Hepatocyte (in vitro differentiated cells): Measurements from ENCODE around the gene EPHA10. TPM values are rescaled to one million over a fixed set of nuclear protein-coding genes. Genes with fewer than 3 reads are reported as not detected.

Experiments
- DNase-seq: peaks from one replicate; pipeline ENCODE4 v3.0.0-alpha.2; 2016; ENCODE audit warnings: low spot score
- H2AFZ ChIP-seq: fragments of 200-600 bp; sonication (generic); 2 replicates; pipeline ENCODE4 v1.6.0; 2016; ENCODE audit warnings: antibody characterized with exemption, mild to moderate bottlenecking
- H3K27ac ChIP-seq: fragments of 200-600 bp; sonication (generic); 2 replicates; pipeline ENCODE4 v1.5.1; 2016; ENCODE audit warnings: mild to moderate bottlenecking
- H3K27me3 ChIP-seq: fragments of 200-600 bp; sonication (generic); 2 replicates; pipeline ENCODE4 v1.6.1; 2016
- H3K36me3 ChIP-seq: fragments of 200-600 bp; sonication (generic); replicated peaks from 2 replicates; pipeline ENCODE4 v1.5.1; 2016; ENCODE audit warnings: low read depth; ENCODE audit not compliant: insufficient read depth
- H3K4me1 ChIP-seq: fragments of 200-600 bp; sonication (generic); 2 replicates; pipeline ENCODE4 v1.5.1; 2016; ENCODE audit warnings: mild to moderate bottlenecking, moderate library complexity; ENCODE audit not compliant: insufficient read depth
- H3K4me2 ChIP-seq: fragments of 200-600 bp; sonication (generic); 2 replicates; pipeline ENCODE4 v1.6.0; 2016
- H3K4me3 ChIP-seq: fragments of 200-600 bp; sonication (generic); 2 replicates; pipeline ENCODE4 v1.5.1; 2016; ENCODE audit warnings: mild to moderate bottlenecking
- H3K79me2 ChIP-seq: fragments of 200-600 bp; sonication (generic); 2 replicates; pipeline ENCODE4 v1.6.0; 2017; ENCODE audit warnings: mild to moderate bottlenecking
- H3K9me2 ChIP-seq: fragments of 200-600 bp; sonication (generic); replicated peaks from 2 replicates; pipeline ENCODE4 v1.6.0; 2017; ENCODE audit warnings: mild to moderate bottlenecking; ENCODE audit not compliant: insufficient read depth
- H3K9me3 ChIP-seq: fragments of 200-600 bp; sonication (generic); 2 replicates; pipeline ENCODE4 v1.5.1; 2016; ENCODE audit warnings: low read depth, mild to moderate bottlenecking
- H4K20me1 ChIP-seq: fragments of 200-600 bp; sonication (generic); 2 replicates; pipeline ENCODE4 v1.6.0; 2016; ENCODE audit warnings: mild to moderate bottlenecking; ENCODE audit not compliant: insufficient read depth, poor library complexity, severe bottlenecking
- CTCF ChIP-seq: fragments of 200-600 bp; sonication (generic); IDR thresholded peaks from 2 replicates; pipeline ENCODE4 v1.5.1; 2016; ENCODE audit warnings: antibody characterized with exemption, mild to moderate bottlenecking; ENCODE audit not compliant: poor library complexity
- EZH2 ChIP-seq: fragments of 200-600 bp; sonication (generic); IDR thresholded peaks from 2 replicates; pipeline ENCODE4 v1.6.1; 2016; ENCODE audit warnings: antibody characterized with exemption, mild to moderate bottlenecking, borderline replicate concordance
- EZH2phosphoT487 ChIP-seq: fragments of 200-600 bp; sonication (generic); IDR thresholded peaks from one replicate; pipeline ENCODE4 v1.6.1; 2018; ENCODE audit warnings: antibody characterized with exemption, mild to moderate bottlenecking, low read depth, moderate library complexity; ENCODE audit not compliant: unreplicated experiment, severe bottlenecking
- WGBS: methylation state at CpG from one replicate; pipeline ENCODE4 v1.1.6; 2016; ENCODE audit warnings: low lambda C conversion rate; ENCODE audit errors: missing lambda C conversion rate; 5-methylcytosine and 5-hydroxymethylcytosine counted together
- polyA plus RNA-seq: library from polyadenylated mRNA; unstranded; fragments of >200 nt; fragmentation: Nextera tagmentation; extraction: Ambion mirVana; gene quantifications from 2 replicates; pipeline ENCODE4 v1.2.1, GENCODE V29; 2016
- total RNA-seq: library from RNA; depleted of rRNA; stranded (reverse); fragments of >200 nt; gene quantifications from 2 replicates; pipeline ENCODE4 v1.2.3, GENCODE V29; 2014

The EPHA10 gene
- total and polyA plus RNA-seq, 2 experiments from 2014 or later = 1.3 to 1.5 TPM

- no peaks in the 10 kb centered on the region for H3K9me3 ChIP-seq
- H3K4me1 ChIP-seq = peaks cover 15% of the 10 kb centered on the region
- H3K4me3 ChIP-seq = no peak overlapping the region
- peaks cover 27% of the 10 kb centered on the region for H3K79me2 ChIP-seq
- peaks cover 12% of the 10 kb centered on the region for H4K20me1 ChIP-seq
- no peak overlapping the region for H3K4me2 ChIP-seq
- H3K9me2 ChIP-seq = no peaks in the 10 kb centered on the region
- WGBS = 37% methylated on average over 7 of the region's 7 CpGs
- DNase-seq = peak; percentile 89
- no peak for TF ChIP-seq EZH2phosphoT487
- TF ChIP-seq CTCF = peak; percentile 73
- TF ChIP-seq EZH2 = no peak
- no peak overlapping the region for H3K27ac ChIP-seq
- H3K27me3 ChIP-seq = no peaks in the 10 kb centered on the region
- H3K36me3 ChIP-seq = no peaks in the 10 kb centered on the region
- H2AFZ ChIP-seq = no peak overlapping the region
Observed at GRCh38 chr1:37811027-37811655, 46.2 kb upstream of the EPHA10 start.

DNA sequence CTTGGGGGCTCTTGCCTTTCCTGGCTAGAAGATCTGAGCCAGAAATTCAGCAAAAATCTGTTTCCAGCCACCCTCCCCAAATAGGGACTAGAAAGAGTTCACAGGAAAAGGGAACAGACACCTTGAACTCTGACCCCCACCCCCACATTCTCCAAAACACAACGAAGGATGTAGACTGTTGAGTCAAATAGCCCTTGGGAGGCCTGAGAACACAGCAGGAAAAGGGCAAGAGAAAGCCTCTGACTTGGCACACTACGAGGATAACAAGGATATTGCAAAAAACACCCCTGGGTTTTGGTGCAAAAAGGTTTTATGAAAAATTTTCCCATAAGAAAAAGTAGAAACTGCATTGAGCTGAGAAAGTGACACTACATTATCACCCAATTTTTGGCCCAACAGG lies 45.0 kb upstream of the EPHA10 start:
- no peak for DNase-seq
- H3K36me3 ChIP-seq = no peaks in the 10 kb centered on the region
- peaks cover 17% of the 10 kb centered on the region for H4K20me1 ChIP-seq
- no peak overlapping the region for H2AFZ ChIP-seq
- H3K9me2 ChIP-seq = no peaks in the 10 kb centered on the region
- no peak overlapping the region for H3K27ac ChIP-seq
- TF ChIP-seq CTCF (no peak), EZH2 (no peak), EZH2phosphoT487 (no peak)
- H3K4me2 ChIP-seq = no peak overlapping the region
- H3K4me1 ChIP-seq = peaks cover 15% of the 10 kb centered on the region
- no peak overlapping the region for H3K4me3 ChIP-seq
- 92% methylated on average over 2 of the region's 2 CpGs for WGBS
- H3K27me3 ChIP-seq = no peaks in the 10 kb centered on the region
- H3K79me2 ChIP-seq = peaks cover 32% of the 10 kb centered on the region
- H3K9me3 ChIP-seq = no peaks in the 10 kb centered on the region

DNA sequence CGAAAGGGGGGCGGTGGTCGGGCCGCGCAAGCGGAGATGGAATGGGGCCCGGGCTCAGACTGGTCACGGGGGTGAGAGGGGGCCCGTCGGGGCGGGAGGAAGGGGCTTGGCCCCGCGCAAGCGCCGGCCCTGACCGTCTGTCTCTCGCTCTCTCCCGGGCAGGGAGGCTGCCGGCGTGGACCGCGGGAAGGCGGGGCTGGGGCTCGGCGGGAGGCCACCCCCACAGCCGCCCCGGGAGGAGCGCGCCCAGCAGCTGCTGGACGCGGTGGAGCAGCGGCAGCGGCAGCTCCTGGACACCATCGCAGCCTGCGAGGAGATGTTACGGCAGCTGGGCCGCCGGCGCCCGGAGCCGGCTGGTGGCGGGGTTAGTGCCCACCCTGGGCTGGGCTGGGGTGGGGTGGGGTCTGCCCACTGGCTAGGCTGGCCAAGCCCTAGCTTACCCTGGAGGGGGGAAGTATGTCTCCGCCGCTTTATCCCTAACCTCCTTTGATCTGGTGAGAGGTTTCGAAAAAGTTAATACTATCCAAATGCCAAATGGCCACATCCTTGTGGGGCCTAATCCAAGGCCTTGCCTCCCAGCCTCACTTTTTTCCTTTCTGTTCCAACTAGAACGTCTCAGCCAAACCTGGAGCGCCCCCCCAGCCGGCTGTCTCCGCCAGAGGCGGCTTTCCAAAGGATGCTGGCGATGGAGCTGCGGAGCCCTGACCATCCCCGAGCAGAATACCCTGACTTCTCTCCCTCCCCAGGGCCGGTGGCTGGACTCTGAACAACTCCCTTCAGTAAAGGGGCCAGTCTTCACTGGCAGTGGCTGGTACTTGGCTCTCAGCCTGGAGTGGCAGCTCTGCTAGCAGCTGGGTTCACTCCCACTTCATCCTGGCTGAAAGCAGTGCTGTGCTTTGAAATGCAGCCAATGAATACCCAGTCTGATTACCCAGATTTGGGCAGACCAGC lies 43.7 kb upstream of the EPHA10 start:
- H3K4me2 ChIP-seq = peak overlapping the region; percentile 97
- DNase-seq = peak; percentile 90
- peak overlapping the region; percentile 41 for H2AFZ ChIP-seq
- H3K36me3 ChIP-seq = no peaks in the 10 kb centered on the region
- no peak for TF ChIP-seq EZH2
- TF ChIP-seq CTCF = no peak
- no peak for TF ChIP-seq EZH2phosphoT487
- H3K4me3 ChIP-seq = peak overlapping the region; percentile 54
- H3K27me3 ChIP-seq = no peaks in the 10 kb centered on the region
- WGBS = 3% methylated on average over 16 of the region's 54 CpGs
- H3K9me2 ChIP-seq = no peaks in the 10 kb centered on the region
- peaks cover 15% of the 10 kb centered on the region for H3K4me1 ChIP-seq
- H3K79me2 ChIP-seq = peaks cover 32% of the 10 kb centered on the region
- H4K20me1 ChIP-seq = peaks cover 17% of the 10 kb centered on the region
- H3K27ac ChIP-seq = peak overlapping the region; percentile 96
- H3K9me3 ChIP-seq = no peaks in the 10 kb centered on the region
